ENCODE measurements around the gene HMGB4. TPM values are rescaled to one million over a fixed set of nuclear protein-coding genes. Genes with fewer than 3 reads are reported as not detected.

Gene HMGB4
- total and polyA plus RNA-seq, 8 donors = not detected

GRCh38 chr1:33860671-33861070 is 3.2 kb upstream of the HMGB4 start:
- Histone ChIP-seq H3K27me3 (no peaks in the 10 kb centered on the region), H3K27ac (no peak overlapping the region), H3K4me1 (no peaks in the 10 kb centered on the region), H3K9me3 (no peaks in the 10 kb centered on the region), H3K36me3 (no peaks in the 10 kb centered on the region), H3K4me3 (no peak overlapping the region)
- DNase-seq = no peak
- intact Hi-C loops (cut with DNase I) = no loop called here
- FAIRE-seq = no peak
- no peak for ATAC-seq
- TF ChIP-seq, protein P1, sequence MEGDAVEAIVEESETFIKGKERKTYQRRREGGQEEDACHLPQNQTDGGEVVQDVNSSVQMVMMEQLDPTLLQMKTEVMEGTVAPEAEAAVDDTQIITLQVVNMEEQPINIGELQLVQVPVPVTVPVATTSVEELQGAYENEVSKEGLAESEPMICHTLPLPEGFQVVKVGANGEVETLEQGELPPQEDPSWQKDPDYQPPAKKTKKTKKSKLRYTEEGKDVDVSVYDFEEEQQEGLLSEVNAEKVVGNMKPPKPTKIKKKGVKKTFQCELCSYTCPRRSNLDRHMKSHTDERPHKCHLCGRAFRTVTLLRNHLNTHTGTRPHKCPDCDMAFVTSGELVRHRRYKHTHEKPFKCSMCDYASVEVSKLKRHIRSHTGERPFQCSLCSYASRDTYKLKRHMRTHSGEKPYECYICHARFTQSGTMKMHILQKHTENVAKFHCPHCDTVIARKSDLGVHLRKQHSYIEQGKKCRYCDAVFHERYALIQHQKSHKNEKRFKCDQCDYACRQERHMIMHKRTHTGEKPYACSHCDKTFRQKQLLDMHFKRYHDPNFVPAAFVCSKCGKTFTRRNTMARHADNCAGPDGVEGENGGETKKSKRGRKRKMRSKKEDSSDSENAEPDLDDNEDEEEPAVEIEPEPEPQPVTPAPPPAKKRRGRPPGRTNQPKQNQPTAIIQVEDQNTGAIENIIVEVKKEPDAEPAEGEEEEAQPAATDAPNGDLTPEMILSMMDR (IDR thresholded peaks at IDR 0.05) = no peak
- 64 to 81% methylated on average over 2 of the region's 2 CpGs for WGBS, 2 donors

GRCh38 chr1:33864460-33865389 is 846 bp downstream of the HMGB4 start:
- Histone ChIP-seq H3K4me1 (no peaks in the 10 kb centered on the region), H3K27me3 (no peaks in the 10 kb centered on the region), H3K9me3 (no peaks in the 10 kb centered on the region), H3K27ac (no peak overlapping the region), H3K36me3 (no peaks in the 10 kb centered on the region), H3K4me3 (no peak overlapping the region)
- ATAC-seq (no peak), FAIRE-seq (no peak), DNase-seq (no peak)
- TF ChIP-seq, protein P1 (IDR thresholded peaks at IDR 0.05) = no peak
- intact Hi-C loops (cut with DNase I) = no loop called here
- WGBS, 2 donors = 62 to 65% methylated on average over 14 of the region's 14 CpGs

DNA sequence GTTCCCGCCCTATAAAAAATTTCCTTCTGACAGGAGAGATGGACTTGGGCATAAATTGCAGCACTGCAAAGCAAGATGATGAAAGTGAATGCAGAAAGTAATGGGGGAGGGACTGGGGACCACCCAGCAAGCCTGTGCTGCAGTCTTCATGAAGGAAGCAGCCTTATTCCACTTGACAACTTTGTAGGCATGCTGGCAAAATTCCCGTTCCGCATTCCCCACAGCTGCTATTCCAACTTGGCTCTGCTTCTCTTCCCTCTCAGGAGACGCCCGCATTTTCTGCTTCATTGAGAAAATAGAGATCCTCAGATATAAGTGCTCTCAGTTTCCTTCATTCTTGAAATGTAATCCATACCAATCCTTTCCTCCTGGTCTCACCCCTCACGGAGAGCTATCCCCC is 2.4 kb downstream of the HMGB4 start:
- FAIRE-seq (no peak), ATAC-seq (no peak), DNase-seq (no peak)
- Histone ChIP-seq H3K4me1 (no peaks in the 10 kb centered on the region), H3K4me3 (no peak overlapping the region), H3K9me3 (no peaks in the 10 kb centered on the region), H3K36me3 (no peaks in the 10 kb centered on the region), H3K27ac (no peak overlapping the region), H3K27me3 (no peaks in the 10 kb centered on the region)
- TF ChIP-seq, protein P1 (IDR thresholded peaks at IDR 0.05) = no peak
- WGBS, 2 donors = 75 to 78% methylated on average over 6 of the region's 6 CpGs
- intact Hi-C loops (cut with DNase I) = no loop called here

GRCh38 chr1:33867684-33868083 is 3.8 kb downstream of the HMGB4 start:
- H3K4me1 ChIP-seq = no peaks in the 10 kb centered on the region
- intact Hi-C loops (cut with DNase I) = no loop called here
- H3K4me3 ChIP-seq = no peak overlapping the region
- no peak for DNase-seq
- H3K9me3 ChIP-seq = no peaks in the 10 kb centered on the region
- FAIRE-seq = no peak
- ATAC-seq = no peak
- H3K27me3 ChIP-seq = no peaks in the 10 kb centered on the region
- H3K27ac ChIP-seq = no peak overlapping the region
- WGBS, 2 donors = 75 to 77% methylated on average over 1 of the region's 1 CpG
- H3K36me3 ChIP-seq = no peaks in the 10 kb centered on the region
- TF ChIP-seq, protein P1 (IDR thresholded peaks at IDR 0.05) = no peak

DNA sequence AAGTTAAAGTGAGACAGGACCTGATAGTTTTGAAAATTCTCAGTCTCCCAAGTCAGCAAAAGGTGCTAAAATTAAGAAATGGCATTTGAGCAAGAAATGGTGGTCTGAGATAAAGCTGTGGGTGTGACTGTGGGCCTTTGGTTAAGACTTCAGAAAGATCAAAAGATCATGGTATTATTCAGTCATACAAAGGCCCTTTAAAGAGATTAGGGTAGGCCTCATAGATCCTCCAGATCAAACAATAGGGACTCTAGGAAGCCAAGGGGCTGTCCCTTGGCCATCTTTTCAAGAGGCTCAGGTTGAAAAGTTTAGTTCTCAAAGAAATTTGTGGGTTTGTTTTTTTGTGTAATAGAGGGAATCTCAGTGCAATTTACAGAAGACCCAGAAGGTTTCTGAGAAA is 8.4 kb downstream of the HMGB4 start:
- intact Hi-C loops (cut with DNase I) = no loop called here
- no peak for DNase-seq
- FAIRE-seq = no peak
- no peak for ATAC-seq
- Histone ChIP-seq H3K27ac (no peak overlapping the region), H3K27me3 (no peaks in the 10 kb centered on the region), H3K4me3 (no peak overlapping the region), H3K9me3 (no peaks in the 10 kb centered on the region), H3K36me3 (no peaks in the 10 kb centered on the region), H3K4me1 (no peaks in the 10 kb centered on the region)
- TF ChIP-seq, protein P1 (IDR thresholded peaks at IDR 0.05) = no peak

Measured in pancreas (tissue), 10 donors.